ENCODE results near the gene PLPP3.

GRCh38 chr1:56469640-56470371 is 109.6 kb downstream of the PLPP3 start:
- TF ChIP-seq SUZ12 (IDR thresholded peaks at IDR 0.05; ENCODE audit: extremely low read depth, insufficient read depth, insufficient read length) (no peak), YY1 (IDR thresholded peaks at IDR 0.05; ENCODE audit: insufficient read depth, insufficient read length) (no peak)

All from NT2/D1 (cell line).